Naive thymus-derived CD4-positive, alpha-beta T cell (primary cell): ENCODE data around the gene MTERF4. TPM values are rescaled to one million over a fixed set of nuclear protein-coding genes. Genes with fewer than 3 reads are reported as not detected.
A peak's percentile ranks its signal among the peaks of the same experiment; 100 is the strongest.

Experiments
- ATAC-seq: fragments of 150-1000 bp; cut with Tn5 transposase; 2 replicates; pipeline ENCODE4 v1.10.0; 2021; ENCODE audit warnings: mild to moderate bottlenecking, moderate library complexity
- CTCF ChIA-PET: fragments of 350-600 bp; sonication (Branson Sonifier 250); formaldehyde crosslinking; loops from one replicate; lab custom pipeline; 2021; ENCODE audit warnings: antibody characterized with exemption; lab: Charles Lee
- POLR2A ChIA-PET: fragments of 350-600 bp; sonication (Branson Sonifier 250); formaldehyde crosslinking; loops from one replicate; lab custom pipeline; 2021; ENCODE audit warnings: antibody characterized with exemption, inconsistent platforms; lab: Charles Lee
- DNase-seq, 9 donors: peaks; one replicate each; pipeline versions ENCODE4 v3.0.0 to v3.0.0-alpha.2; 2020 to 2022; ENCODE audit warnings: mixed read lengths in 1 of 9
- H3K27ac ChIP-seq: one replicate; pipeline ENCODE4 v1.7.0; 2013; ENCODE audit warnings: mild to moderate bottlenecking, low read depth, low read length, moderate library complexity
- H3K27me3 ChIP-seq, 2 donors: one replicate each; pipeline ENCODE4 v1.7.0; 2013; ENCODE audit warnings: low read length in 2 of 2, mild to moderate bottlenecking in 2 of 2, moderate library complexity in 2 of 2; ENCODE audit not compliant: control insufficient read depth in 2 of 2, insufficient read depth in 2 of 2
- H3K36me3 ChIP-seq, 3 experiments: 1 replicate in 2 of 3; 2 replicates in 1 of 3; pipeline ENCODE4 v1.7.0; 2013; ENCODE audit warnings: low read length in 3 of 3, mild to moderate bottlenecking in 3 of 3, moderate library complexity in 1 of 3; ENCODE audit not compliant: insufficient read depth in 3 of 3, control insufficient read depth in 2 of 3
- H3K4me1 ChIP-seq, 2 donors: one replicate each; pipeline ENCODE4 v1.7.0; 2013; ENCODE audit warnings: low read length in 2 of 2, mild to moderate bottlenecking in 2 of 2, moderate library complexity in 1 of 2; ENCODE audit not compliant: control insufficient read depth in 2 of 2, insufficient read depth in 2 of 2
- H3K4me3 ChIP-seq: 2 replicates; pipeline ENCODE4 v1.7.0; 2013; ENCODE audit warnings: mild to moderate bottlenecking, low read length
- H3K9me3 ChIP-seq, 3 experiments: 1 replicate in 2 of 3; 2 replicates in 1 of 3; pipeline ENCODE4 v1.7.0; 2013; ENCODE audit warnings: low read length in 3 of 3; ENCODE audit not compliant: control insufficient read depth in 2 of 3
- H3K27ac Mint-ChIP-seq, 9 donors: one replicate each; pipeline ENCODE4 v1.8.0; 2020 to 2022; ENCODE audit warnings: mixed read lengths in 9 of 9, mild to moderate bottlenecking in 8 of 9, moderate library complexity in 5 of 9, inconsistent platforms in 2 of 9
- H3K27me3 Mint-ChIP-seq, 5 donors: one replicate each; pipeline ENCODE4 v1.8.0; 2021 to 2022; ENCODE audit warnings: mixed read lengths in 5 of 5, mild to moderate bottlenecking in 1 of 5
- H3K36me3 Mint-ChIP-seq, 5 donors: one replicate each; pipeline ENCODE4 v1.8.0; 2020 to 2022; ENCODE audit warnings: mixed read lengths in 5 of 5, mild to moderate bottlenecking in 3 of 5, inconsistent platforms in 1 of 5
- H3K4me1 Mint-ChIP-seq, 7 donors: one replicate each; pipeline ENCODE4 v1.8.0; 2020 to 2022; ENCODE audit warnings: mixed read lengths in 7 of 7, mild to moderate bottlenecking in 3 of 7, inconsistent platforms in 1 of 7
- H3K4me3 Mint-ChIP-seq, 10 donors: one replicate each; pipeline ENCODE4 v1.8.0; 2020 to 2022; ENCODE audit warnings: mild to moderate bottlenecking in 10 of 10, mixed read lengths in 10 of 10, moderate library complexity in 6 of 10, inconsistent platforms in 2 of 10
- H3K9me3 Mint-ChIP-seq, 11 donors: one replicate each; pipeline ENCODE4 v1.8.0; 2020 to 2022; ENCODE audit warnings: mixed read lengths in 11 of 11, mild to moderate bottlenecking in 4 of 11, inconsistent platforms in 1 of 11, moderate library complexity in 1 of 11
- intact Hi-C, 2 donors: fragments of 100-400 bp; cut with micrococcal nuclease; formaldehyde crosslinking; loops; one replicate each; pipeline ENCODE4 v1.15.1; 2023
- polyA plus RNA-seq, 2 donors: library from polyadenylated mRNA; unstranded; fragments of 300-500 nt; fragmentation: Illumina TruSeq; gene quantifications; one replicate each; pipeline ENCODE4 v1.2.3, GENCODE V29; 2021
- total RNA-seq, 6 experiments: library from RNA in 5 of 6; stranded (reverse) in 5 of 6; gene quantifications; 1 replicate in 5 of 6; 2 replicates in 1 of 6; pipeline ENCODE4 v1.2.3 and lab custom pipeline; 2021 to 2026

The MTERF4 gene
- total and polyA plus RNA-seq, 7 experiments from 2014 or later: 45.3 to 214 (median 82.3) TPM

GRCh38 chr2:241066893-241067341 is 35.2 kb downstream of the MTERF4 start:
- H3K4me1 ChIP-seq: peaks cover 0 to 8% of the 10 kb centered on the region in 2 donors
- H3K36me3 Mint-ChIP-seq: no peaks in the 10 kb centered on the region
- H3K27me3 Mint-ChIP-seq: no peaks in the 10 kb centered on the region
- H3K9me3 Mint-ChIP-seq: no peaks in the 10 kb centered on the region
- intact Hi-C loops: no loop called here
- CTCF ChIA-PET: interaction anchor here (0.6 kb wide), 1 partner anchor 237 kb away, joined by 3 read pairs; no protein-coding TSS in a partner anchor
- no peak overlapping the region for H3K27ac ChIP-seq
- DNase-seq (no peak), ATAC-seq (no peak)
- no peaks in the 10 kb centered on the region for H3K36me3 ChIP-seq
- H3K27ac Mint-ChIP-seq: no peak overlapping the region
- no peak overlapping the region for H3K4me3 ChIP-seq
- POLR2A ChIA-PET: no interaction called here
- H3K4me3 Mint-ChIP-seq: no peak overlapping the region
- H3K27me3 ChIP-seq: no peaks in the 10 kb centered on the region
- peaks cover 0 to 9% (median 0%) of the 10 kb centered on the region in 7 donors for H3K4me1 Mint-ChIP-seq
- H3K9me3 ChIP-seq: no peaks in the 10 kb centered on the region

DNA sequence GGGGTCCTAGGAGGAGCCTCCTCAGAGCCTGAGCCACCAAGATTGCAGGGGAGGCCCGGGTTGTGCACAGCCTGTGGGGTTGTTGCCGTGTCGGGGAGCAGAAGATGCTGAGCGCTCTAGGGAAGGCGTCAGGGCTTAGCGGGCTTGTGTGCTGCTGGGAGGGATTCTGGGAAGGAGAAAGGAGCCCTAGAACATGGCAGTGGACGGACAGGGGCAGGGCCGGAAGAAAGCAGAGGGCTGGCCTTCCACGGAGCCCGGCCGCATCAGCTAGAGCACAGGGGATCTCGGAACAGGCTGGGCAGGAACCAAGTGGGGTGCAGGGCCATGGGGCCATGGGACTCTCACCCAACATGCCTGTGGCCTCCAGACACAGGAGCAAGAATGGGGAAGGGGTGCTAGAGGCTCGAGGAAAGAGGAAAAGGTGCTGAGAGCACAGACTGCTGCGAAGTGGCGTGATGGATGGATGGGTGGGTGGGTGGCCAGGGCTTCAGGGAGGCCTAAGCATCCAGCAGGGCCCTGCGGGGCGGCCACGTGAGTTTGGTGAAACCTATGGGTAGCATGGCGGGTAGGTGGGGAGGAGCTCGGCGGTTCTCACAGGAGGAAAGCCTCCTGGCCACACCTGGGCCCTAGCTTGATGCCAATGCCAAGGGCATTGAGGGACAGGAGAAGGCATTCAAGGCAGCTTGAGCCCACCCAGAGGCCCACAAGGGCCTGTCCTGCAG is 35.8 kb downstream of the MTERF4 start:
- Mint-ChIP-seq H3K27me3 (no peaks in the 10 kb centered on the region), H3K4me1 (peaks cover 0 to 9% (median 0%) of the 10 kb centered on the region in 7 donors), H3K4me3 (no peak overlapping the region), H3K27ac (peak overlapping the region in 1 of 9 donors; percentile 9), H3K36me3 (no peaks in the 10 kb centered on the region), H3K9me3 (no peaks in the 10 kb centered on the region)
- Histone ChIP-seq H3K4me1 (peaks cover 0 to 8% of the 10 kb centered on the region in 2 donors), H3K36me3 (no peaks in the 10 kb centered on the region), H3K4me3 (no peak overlapping the region), H3K27ac (no peak overlapping the region), H3K9me3 (no peaks in the 10 kb centered on the region), H3K27me3 (no peaks in the 10 kb centered on the region)
- DNase-seq (no peak), ATAC-seq (no peak)
- CTCF ChIA-PET: interaction anchor here (0.6 kb wide), 1 partner anchor 238 kb away, joined by 3 read pairs; no protein-coding TSS in a partner anchor
- POLR2A ChIA-PET: no interaction called here
- intact Hi-C loops: no loop called here

- Histone ChIP-seq H3K4me1 (peaks cover 0 to 8% of the 10 kb centered on the region in 2 donors), H3K27ac (no peak overlapping the region), H3K9me3 (no peaks in the 10 kb centered on the region), H3K4me3 (no peak overlapping the region), H3K27me3 (no peaks in the 10 kb centered on the region), H3K36me3 (no peaks in the 10 kb centered on the region)
- no peaks in the 10 kb centered on the region for H3K27me3 Mint-ChIP-seq
- no peak overlapping the region for H3K27ac Mint-ChIP-seq
- peaks cover 0 to 9% (median 0%) of the 10 kb centered on the region in 7 donors for H3K4me1 Mint-ChIP-seq
- no peaks in the 10 kb centered on the region for H3K9me3 Mint-ChIP-seq
- ChIA-PET CTCF (no interaction called here), POLR2A (no interaction called here)
- intact Hi-C loops: no loop called here
- H3K36me3 Mint-ChIP-seq: no peaks in the 10 kb centered on the region
- no peak overlapping the region for H3K4me3 Mint-ChIP-seq
- DNase-seq (no peak), ATAC-seq (no peak)
These were observed 36.7 kb downstream of the MTERF4 start for GRCh38 chr2:241065355-241065803.

DNA sequence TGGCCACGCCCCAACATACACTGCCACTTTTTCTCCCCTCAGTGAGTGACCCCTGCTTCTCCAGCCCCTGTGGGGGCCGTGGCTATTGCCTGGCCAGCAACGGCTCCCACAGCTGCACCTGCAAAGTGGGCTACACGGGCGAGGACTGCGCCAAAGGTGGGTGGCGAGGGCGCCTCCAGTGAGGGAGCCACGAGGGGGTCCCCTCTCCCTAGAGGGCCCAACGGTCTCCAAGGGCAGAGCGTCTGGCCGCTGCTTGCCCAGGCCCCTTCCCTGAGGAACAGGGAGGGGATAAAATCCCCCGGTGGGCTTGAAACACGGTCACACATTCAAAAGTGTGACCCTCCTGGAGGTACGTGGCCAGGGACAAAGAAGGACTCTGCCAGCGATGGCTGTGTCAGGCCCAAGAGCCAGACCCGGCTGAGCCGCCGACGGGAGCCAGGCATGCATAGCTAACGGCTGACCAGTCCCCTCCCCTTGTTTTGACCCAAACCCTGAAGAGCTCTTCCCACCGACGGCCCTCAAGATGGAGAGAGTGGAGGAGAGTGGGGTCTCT is 37.2 kb downstream of the MTERF4 start:
- peak overlapping the region in 1 of 9 donors; percentile 19 for H3K27ac Mint-ChIP-seq
- CTCF ChIA-PET: no interaction called here
- intact Hi-C loops: loop anchor here in 1 of 2 donors (5.0 kb wide), 1 partner anchor 83 kb away; no protein-coding TSS in a partner anchor

DNA sequence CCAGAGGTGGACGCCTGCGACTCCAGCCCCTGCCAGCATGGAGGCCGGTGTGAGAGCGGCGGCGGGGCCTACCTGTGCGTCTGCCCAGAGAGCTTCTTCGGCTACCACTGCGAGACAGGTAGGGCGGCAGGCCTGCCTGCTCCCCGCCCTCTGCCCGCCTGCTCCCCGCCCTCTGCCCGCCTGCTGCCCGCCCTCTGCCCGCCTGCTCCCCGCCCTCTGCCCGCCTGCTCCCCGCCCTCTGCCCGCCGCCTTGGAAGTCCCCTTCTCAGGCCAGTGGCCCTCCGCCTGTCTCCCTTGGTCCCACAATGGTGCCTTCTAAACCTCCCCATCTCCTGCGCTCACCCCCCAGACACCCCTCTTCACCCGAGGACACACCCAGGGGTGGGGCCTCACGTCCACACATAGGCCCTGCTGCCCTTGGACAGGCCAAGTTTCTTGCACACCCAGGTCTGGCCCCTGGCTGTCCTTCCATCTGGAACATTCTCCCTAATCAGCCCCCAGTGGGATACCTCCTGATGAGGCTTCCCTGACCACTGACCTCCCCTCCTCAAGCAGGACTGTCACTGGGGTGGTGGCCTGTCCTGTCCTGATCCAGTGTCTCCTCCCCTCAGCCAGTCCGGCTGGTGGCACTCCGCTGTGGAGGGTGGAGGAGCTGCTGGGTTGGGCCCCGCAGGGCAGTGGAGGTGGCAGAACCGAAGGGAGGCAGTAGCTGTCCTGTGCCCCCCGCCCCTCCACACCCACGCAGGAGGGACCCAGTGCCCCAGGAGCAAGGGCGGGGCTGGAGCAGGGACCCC is 37.9 kb downstream of the MTERF4 start:
- Mint-ChIP-seq H3K27me3 (peaks cover 0 to 4% (median 0%) of the 10 kb centered on the region in 5 donors), H3K4me3 (peak overlapping the region in 8 of 10 donors; percentile 55 to 78 (median 66)), H3K27ac (peak overlapping the region in 6 of 9 donors; percentile 22 to 81 (median 56)), H3K36me3 (no peaks in the 10 kb centered on the region), H3K4me1 (peaks cover 0 to 9% (median 0%) of the 10 kb centered on the region in 7 donors), H3K9me3 (no peaks in the 10 kb centered on the region)
- Histone ChIP-seq H3K36me3 (no peaks in the 10 kb centered on the region), H3K4me1 (peaks cover 0 to 8% of the 10 kb centered on the region in 2 donors), H3K4me3 (no peak overlapping the region), H3K27me3 (no peaks in the 10 kb centered on the region), H3K9me3 (no peaks in the 10 kb centered on the region), H3K27ac (no peak overlapping the region)
- CTCF ChIA-PET: no interaction called here
- POLR2A ChIA-PET: interaction anchor here (0.7 to 1.0 kb wide), 2 partner anchors 38 to 105 kb away, joined by 3 to 5 read pairs; partner anchors contain the start of gene MTERF4
- ATAC-seq (peak; percentile 84), DNase-seq (peak in 8 of 9 donors; percentile 37 to 51 (median 40))
- intact Hi-C loops: loop anchor here in 1 of 2 donors (5.0 kb wide), 1 partner anchor 82 kb away; no protein-coding TSS in a partner anchor

More for the DNA sequence above, 37.2 kb downstream of the MTERF4 start:
- Mint-ChIP-seq H3K4me1 (peaks cover 0 to 9% (median 0%) of the 10 kb centered on the region in 7 donors), H3K4me3 (no peak overlapping the region), H3K27me3 (no peaks in the 10 kb centered on the region), H3K36me3 (no peaks in the 10 kb centered on the region), H3K9me3 (no peaks in the 10 kb centered on the region)
- Histone ChIP-seq H3K4me1 (peaks cover 0 to 8% of the 10 kb centered on the region in 2 donors), H3K4me3 (no peak overlapping the region), H3K27ac (no peak overlapping the region), H3K9me3 (no peaks in the 10 kb centered on the region), H3K36me3 (no peaks in the 10 kb centered on the region), H3K27me3 (no peaks in the 10 kb centered on the region)
- DNase-seq: no peak
- POLR2A ChIA-PET: no interaction called here
- ATAC-seq: no peak

GRCh38 chr2:241063587-241063986 is 38.5 kb downstream of the MTERF4 start:
- ChIA-PET POLR2A (interaction anchor here (0.7 to 1.0 kb wide), 2 partner anchors 39 to 104 kb away, joined by 3 to 5 read pairs; partner anchors contain the start of gene MTERF4), CTCF (no interaction called here)
- H3K4me3 ChIP-seq: no peak overlapping the region
- peaks cover 0 to 9% (median 0%) of the 10 kb centered on the region in 7 donors for H3K4me1 Mint-ChIP-seq
- peak overlapping the region in 4 of 9 donors; percentile 22 to 81 (median 58) for H3K27ac Mint-ChIP-seq
- H3K9me3 ChIP-seq: no peaks in the 10 kb centered on the region
- H3K4me3 Mint-ChIP-seq: peak overlapping the region in 7 of 10 donors; percentile 55 to 78 (median 66)
- peaks cover 0 to 5% (median 0%) of the 10 kb centered on the region in 5 donors for H3K27me3 Mint-ChIP-seq
- H3K36me3 ChIP-seq: no peaks in the 10 kb centered on the region
- peaks cover 0 to 8% of the 10 kb centered on the region in 2 donors for H3K4me1 ChIP-seq
- H3K27ac ChIP-seq: no peak overlapping the region
- peak in 2 of 9 donors; percentile 12 to 19 for DNase-seq
- intact Hi-C loops: loop anchor here in 1 of 2 donors (5.0 kb wide), 1 partner anchor 81 kb away; no protein-coding TSS in a partner anchor
- H3K27me3 ChIP-seq: no peaks in the 10 kb centered on the region
- no peaks in the 10 kb centered on the region for H3K36me3 Mint-ChIP-seq
- peak; percentile 31 for ATAC-seq
- no peaks in the 10 kb centered on the region for H3K9me3 Mint-ChIP-seq
